IPS-18a (cell line): ENCODE data around the gene FAM50A.

Experiments used
- H3K27ac ChIP-seq: one replicate; pipeline ENCODE4 v1.5.1; 2013; ENCODE audit warnings: low read length
- H3K27me3 ChIP-seq: one replicate; pipeline ENCODE4 v1.6.1; 2013; ENCODE audit warnings: mild to moderate bottlenecking, low read length; ENCODE audit not compliant: control insufficient read depth, insufficient read depth
- H3K36me3 ChIP-seq: one replicate; pipeline ENCODE4 v1.6.1; 2013; ENCODE audit warnings: low read depth, low read length; ENCODE audit not compliant: control insufficient read depth
- H3K4me1 ChIP-seq: one replicate; pipeline ENCODE4 v1.6.1; 2013; ENCODE audit warnings: low read depth, low read length; ENCODE audit not compliant: control insufficient read depth
- H3K4me3 ChIP-seq: one replicate; pipeline ENCODE4 v1.5.1; 2013; ENCODE audit warnings: low read length
- H3K9ac ChIP-seq: one replicate; pipeline ENCODE4 v1.6.1; 2013; ENCODE audit warnings: mild to moderate bottlenecking, low read length, moderate library complexity
- H3K9me3 ChIP-seq: one replicate; pipeline ENCODE4 v1.6.1; 2013; ENCODE audit warnings: low read depth, low read length; ENCODE audit not compliant: control insufficient read depth

FAM50A gene

GRCh38 chrX:154483325-154483724, 39.4 kb downstream of the FAM50A start:
- Histone ChIP-seq H3K4me1 (no peaks in the 10 kb centered on the region), H3K27ac (no peak overlapping the region), H3K4me3 (no peak overlapping the region), H3K27me3 (no peaks in the 10 kb centered on the region), H3K9me3 (peaks cover 3% of the 10 kb centered on the region), H3K9ac (no peak overlapping the region), H3K36me3 (no peaks in the 10 kb centered on the region)

GRCh38 chrX:154484255-154485149, 40.6 kb downstream of the FAM50A start:
- Histone ChIP-seq H3K9me3 (peaks cover 6% of the 10 kb centered on the region), H3K27ac (no peak overlapping the region), H3K4me1 (no peaks in the 10 kb centered on the region), H3K27me3 (no peaks in the 10 kb centered on the region), H3K9ac (no peak overlapping the region), H3K36me3 (no peaks in the 10 kb centered on the region), H3K4me3 (no peak overlapping the region)

GRCh38 chrX:154485150-154486051, 41.5 kb downstream of the FAM50A start:
- no peak overlapping the region for H3K9ac ChIP-seq
- H3K4me3 ChIP-seq: peak overlapping the region; percentile 55
- no peaks in the 10 kb centered on the region for H3K36me3 ChIP-seq
- H3K27ac ChIP-seq: no peak overlapping the region
- H3K27me3 ChIP-seq: no peaks in the 10 kb centered on the region
- peaks cover 6% of the 10 kb centered on the region for H3K9me3 ChIP-seq
- H3K4me1 ChIP-seq: no peaks in the 10 kb centered on the region

GRCh38 chrX:154486052-154486395, 42.1 kb downstream of the FAM50A start:
- Histone ChIP-seq H3K27ac (no peak overlapping the region), H3K9ac (no peak overlapping the region), H3K36me3 (no peaks in the 10 kb centered on the region), H3K4me1 (no peaks in the 10 kb centered on the region), H3K4me3 (peak overlapping the region; percentile 55), H3K27me3 (no peaks in the 10 kb centered on the region), H3K9me3 (peaks cover 6% of the 10 kb centered on the region)

GRCh38 chrX:154486396-154487207, 42.7 kb downstream of the FAM50A start, which contains the start of gene UBL4A:
Gene UBL4A, minus strand, starts transcription at chrX:154486615. Its CDS starts 31 bp downstream, at chrX:154486584.
- Histone ChIP-seq H3K27me3 (no peaks in the 10 kb centered on the region), H3K27ac (no peak within 1 kb of the TSS), H3K4me3 (peak within 1 kb of the TSS; percentile 55), H3K4me1 (no peaks in the 10 kb centered on the region), H3K36me3 (no peaks in the 10 kb centered on the region), H3K9ac (no peak within 1 kb of the TSS), H3K9me3 (peaks cover 6% of the 10 kb centered on the region)

GRCh38 chrX:154487518-154488290, 43.8 kb downstream of the FAM50A start:
- no peak overlapping the region for H3K9ac ChIP-seq
- no peak overlapping the region for H3K4me3 ChIP-seq
- peaks cover 6% of the 10 kb centered on the region for H3K9me3 ChIP-seq
- H3K36me3 ChIP-seq: no peaks in the 10 kb centered on the region
- H3K27me3 ChIP-seq: no peaks in the 10 kb centered on the region
- H3K27ac ChIP-seq: no peak overlapping the region
- no peaks in the 10 kb centered on the region for H3K4me1 ChIP-seq

GRCh38 chrX:154488336-154489075, 44.6 kb downstream of the FAM50A start:
- H3K4me1 ChIP-seq: no peaks in the 10 kb centered on the region
- no peak overlapping the region for H3K9ac ChIP-seq
- no peak overlapping the region for H3K27ac ChIP-seq
- H3K4me3 ChIP-seq: no peak overlapping the region
- H3K9me3 ChIP-seq: peaks cover 6% of the 10 kb centered on the region
- H3K36me3 ChIP-seq: no peaks in the 10 kb centered on the region
- H3K27me3 ChIP-seq: no peaks in the 10 kb centered on the region

GRCh38 chrX:154489182-154489581, 45.2 kb downstream of the FAM50A start:
- no peaks in the 10 kb centered on the region for H3K36me3 ChIP-seq
- H3K4me1 ChIP-seq: no peaks in the 10 kb centered on the region
- peaks cover 6% of the 10 kb centered on the region for H3K9me3 ChIP-seq
- no peaks in the 10 kb centered on the region for H3K27me3 ChIP-seq
- H3K4me3 ChIP-seq: no peak overlapping the region
- no peak overlapping the region for H3K27ac ChIP-seq
- no peak overlapping the region for H3K9ac ChIP-seq

GRCh38 chrX:154490021-154490413, 46.1 kb downstream of the FAM50A start:
- Histone ChIP-seq H3K4me1 (no peaks in the 10 kb centered on the region), H3K27ac (no peak overlapping the region), H3K4me3 (peak overlapping the region; percentile 46), H3K9ac (no peak overlapping the region), H3K27me3 (no peaks in the 10 kb centered on the region), H3K9me3 (peaks cover 9% of the 10 kb centered on the region), H3K36me3 (no peaks in the 10 kb centered on the region)

- H3K9me3 ChIP-seq: peaks cover 9% of the 10 kb centered on the region
- peak within 1 kb of the TSS; percentile 32 for H3K9ac ChIP-seq
- H3K4me1 ChIP-seq: no peaks in the 10 kb centered on the region
- peak within 1 kb of the TSS; percentile 56 for H3K4me3 ChIP-seq
- H3K36me3 ChIP-seq: no peaks in the 10 kb centered on the region
- no peaks in the 10 kb centered on the region for H3K27me3 ChIP-seq
- H3K27ac ChIP-seq: no peak within 1 kb of the TSS
Measured at GRCh38 chrX:154490414-154491083, 46.6 kb downstream of the FAM50A start, which contains the start of gene SLC10A3. Gene SLC10A3, minus strand, starts transcription at chrX:154490629. Its CDS starts 1,689 bp downstream, at chrX:154488940.
